ENCODE measurements around the gene GIN1. TPM values are rescaled to one million over a fixed set of nuclear protein-coding genes. Genes with fewer than 3 reads are reported as not detected.

Gene GIN1
- total and polyA plus RNA-seq, 9 of the 15 experiments (the other 6 are each of a cell fraction or from before 2014, with no cell fraction given) = 2.4 to 9.8 (median 7.8) TPM

DNA sequence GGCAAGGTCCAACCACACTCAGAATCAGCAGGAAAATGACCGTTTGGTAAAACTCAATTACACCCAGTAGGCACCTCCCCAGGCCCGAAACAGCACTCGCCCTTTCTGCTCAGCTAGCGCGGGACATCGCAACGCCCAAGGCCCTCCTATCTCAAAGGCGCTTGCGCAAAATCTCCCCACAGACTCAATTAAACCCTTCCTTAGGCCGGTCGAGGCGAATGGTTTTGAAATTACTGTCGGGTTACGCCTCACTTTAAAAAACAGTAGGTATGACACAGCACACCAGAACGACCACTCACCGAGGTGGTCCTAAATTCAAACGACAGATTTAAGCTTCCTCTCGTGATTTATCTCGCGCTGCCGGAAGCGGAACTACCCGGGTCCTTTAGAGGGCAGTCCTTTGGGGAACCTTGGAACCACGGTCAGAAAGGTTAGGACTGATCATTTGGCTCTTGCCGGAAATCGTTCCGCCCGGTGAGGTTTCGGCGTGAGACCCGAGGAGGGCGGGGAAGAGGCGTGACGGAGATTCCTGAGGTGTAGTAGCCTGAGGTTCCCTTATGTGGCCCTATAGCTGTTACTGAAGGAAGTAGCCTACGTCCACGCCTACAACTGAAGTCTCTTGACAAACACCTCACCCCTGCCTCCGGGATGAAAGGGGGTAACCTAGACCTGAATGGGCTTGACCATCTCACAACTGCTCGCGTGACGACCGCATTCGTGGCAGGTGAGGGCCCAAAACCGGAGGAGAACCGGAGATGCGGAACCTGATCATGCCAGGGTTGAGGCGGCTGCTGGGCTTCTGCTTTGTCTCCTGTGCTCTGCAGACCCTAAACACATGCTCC is at the start of gene GIN1, which contains the start of gene PPIP5K2 (continued):
- no peak for TF ChIP-seq CTCFL (IDR thresholded peaks at IDR 0.05; ENCODE audit: borderline replicate concordance, insufficient read depth, low read depth, low read length, poor library complexity, severe bottlenecking)

DNA sequence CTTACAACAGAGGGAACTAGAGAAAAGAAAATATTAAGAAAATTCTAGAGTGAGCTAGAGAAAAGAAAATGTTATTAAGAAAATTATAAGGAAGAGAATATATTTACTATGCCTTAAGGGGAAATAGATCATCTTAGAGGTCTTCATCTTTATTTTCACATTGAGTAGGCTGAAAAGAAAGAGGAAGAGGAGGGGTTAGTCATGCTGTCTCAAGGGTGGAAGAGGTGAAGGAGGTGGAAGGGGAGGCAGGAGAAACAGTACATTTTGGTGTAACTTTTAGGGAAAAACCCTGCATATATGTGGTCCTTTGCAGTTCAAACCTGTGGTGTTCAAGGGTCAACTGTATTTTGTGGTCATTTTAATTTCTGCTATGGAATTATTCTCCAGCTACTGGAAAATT is 46.8 kb upstream of the GIN1 start:
- Histone ChIP-seq H3K27me3 (ENCODE audit: control insufficient read depth in 2 of 2, insufficient read depth in 2 of 2, low read length in 2 of 2) (no peaks in the 10 kb centered on the region), H3K36me3 (ENCODE audit: control insufficient read depth, insufficient read depth, low read length) (peaks cover 34% of the 10 kb centered on the region), H2AFZ (ENCODE audit: low read depth, low read length) (no peak overlapping the region), H3K4me1 (replicated peaks in 1 of 2; ENCODE audit: control insufficient read depth in 2 of 2, insufficient read depth in 2 of 2, low read length in 2 of 2) (no peaks in the 10 kb centered on the region), H3K4me2 (ENCODE audit: insufficient read depth, low read length) (no peak overlapping the region), H3K9ac (ENCODE audit: insufficient read depth in 1 of 2, low read depth in 2 of 2, low read length in 2 of 2) (no peak overlapping the region), H3K9me3 (replicated peaks; ENCODE audit: control insufficient read depth, insufficient read depth, low read depth, low read length) (no peaks in the 10 kb centered on the region), H3K4me3 (no peak overlapping the region), H4K20me1 (replicated peaks; ENCODE audit: control insufficient read depth, insufficient read depth, low read length) (no peaks in the 10 kb centered on the region), H3K79me2 (ENCODE audit: control insufficient read depth, insufficient read depth, low read length) (no peaks in the 10 kb centered on the region), H3K9me1 (ENCODE audit: control insufficient read depth, insufficient read depth, low read length) (no peaks in the 10 kb centered on the region), H3K27ac (ENCODE audit: extremely low read depth, low read depth, low read length) (no peak overlapping the region)
- ChIA-PET POLR2A (no interaction called here), CTCF (ENCODE audit: low intra/inter-chr PET ratio) (no interaction called here)
- ATAC-seq = no peak
- no TSS peak for BruUV-seq (replicated peaks)
- TF ChIP-seq ZNF644 (tag; IDR thresholded peaks at IDR 0.05; ENCODE audit: low read depth) (no peak), PHTF2 (CRISPR knock-in tag; IDR thresholded peaks at IDR 0.05) (no peak), MEF2A (IDR thresholded peaks at IDR 0.05; ENCODE audit: control insufficient read depth, low read depth, low read length) (no peak), PRDM10 (IDR thresholded peaks at IDR 0.05; ENCODE audit: partially characterized antibody) (no peak), BRF1 (IDR thresholded peaks at IDR 0.05; ENCODE audit: borderline replicate concordance, extremely low read depth, insufficient read length) (no peak), SIN3A (IDR thresholded peaks at IDR 0.05; ENCODE audit: borderline replicate concordance in 2 of 2, control insufficient read depth in 1 of 2, low read depth in 2 of 2, low read length in 2 of 2) (no peak), CBX8 (IDR thresholded peaks at IDR 0.05; ENCODE audit: borderline replicate concordance, extremely low read depth, low read depth, low read length, poor library complexity, severe bottlenecking) (no peak), PHB2 (IDR thresholded peaks at IDR 0.05; ENCODE audit: low read depth) (no peak), FOSL1 (tag; conservative IDR thresholded peaks at IDR 0.05) (no peak), HSF4 (CRISPR knock-in tag; IDR thresholded peaks at IDR 0.05; ENCODE audit: borderline replicate concordance) (no peak), ZNF3 (CRISPR knock-in tag; IDR thresholded peaks at IDR 0.05) (no peak)
- in situ Hi-C loops (cut with MboI) = no loop called here
- intact Hi-C loops (cut with micrococcal nuclease) = no loop called here
- FAIRE-seq = no peak
- no peak for DNase-seq (ENCODE audit: extremely low read depth in 1 of 4, low spot score in 3 of 4)
